SK-MEL-5 (cell line): Measurements from ENCODE around the gene CCL11. TPM values are rescaled to one million over a fixed set of nuclear protein-coding genes. Genes with fewer than 3 reads are reported as not detected.

Experiments used
- DNase-seq: peaks from one replicate; pipeline ENCODE4 v3.0.0-alpha.2; 2016; ENCODE audit warnings: low read depth, low spot score
- in situ Hi-C: cut with HindIII; loops from 2 replicates; pipeline ENCODE4 v1.10.0; 2016; ENCODE audit warnings: low sequenced_read_pairs, high pct_unique_total_duplicates, low pct_unique_long_range_greater_than_20kb
- polyA plus RNA-seq, 2 experiments: library from polyadenylated mRNA; depleted of rRNA; stranded (reverse); fragments of >200 nt; gene quantifications; 2 replicates each; pipeline ENCODE4 v1.2.3, GENCODE V29; 2015
- total RNA-seq: library from RNA; depleted of rRNA; stranded (reverse); fragments of >200 nt; shearing (Covaris generic); gene quantifications from 2 replicates; pipeline ENCODE4 v1.2.3, GENCODE V29; 2014; rRNA removed

Gene CCL11
- total RNA-seq: not detected in 2 replicates
- not detected in 2 replicates for polyA plus RNA-seq (2015; cell fraction: cytosol; rRNA removed)
- not detected in 2 replicates for polyA plus RNA-seq (2015; cell fraction: nucleus; rRNA removed)

GRCh38 chr17:34285286-34285792 is at the start of gene CCL11:
TSS of gene CCL11 (plus strand) at chr17:34285742. CDS start at chr17:34285809, 67 bp downstream.
- DNase-seq: no peak
- in situ Hi-C loops: no loop called here

GRCh38 chr17:34236281-34236892 is 49.2 kb upstream of the CCL11 start:
- DNase-seq: no peak
- in situ Hi-C loops: no loop called here

DNA sequence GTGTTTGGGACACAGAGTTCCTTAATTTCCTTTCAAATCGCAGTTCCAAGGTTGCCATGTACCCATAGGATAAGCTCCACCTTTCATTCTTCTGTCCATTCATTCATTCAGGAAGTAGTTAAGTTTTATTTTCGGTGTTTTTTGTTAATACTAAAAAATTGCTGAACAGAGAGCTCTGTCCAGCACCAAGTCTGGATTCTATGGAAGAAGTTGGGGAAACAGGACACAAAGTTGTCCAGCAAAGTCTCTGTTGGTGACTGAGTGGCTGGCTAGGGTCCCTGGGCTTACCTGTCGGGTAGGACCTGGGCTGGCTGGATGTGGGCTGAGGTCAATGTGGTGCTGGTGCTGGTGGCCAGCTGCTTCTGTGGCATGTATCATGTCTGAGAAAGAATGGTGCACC is 48.1 kb upstream of the CCL11 start:
- in situ Hi-C loops: no loop called here
- no peak for DNase-seq

GRCh38 chr17:34241062-34241461 is 44.5 kb upstream of the CCL11 start:
- DNase-seq: no peak
- in situ Hi-C loops: no loop called here

DNA sequence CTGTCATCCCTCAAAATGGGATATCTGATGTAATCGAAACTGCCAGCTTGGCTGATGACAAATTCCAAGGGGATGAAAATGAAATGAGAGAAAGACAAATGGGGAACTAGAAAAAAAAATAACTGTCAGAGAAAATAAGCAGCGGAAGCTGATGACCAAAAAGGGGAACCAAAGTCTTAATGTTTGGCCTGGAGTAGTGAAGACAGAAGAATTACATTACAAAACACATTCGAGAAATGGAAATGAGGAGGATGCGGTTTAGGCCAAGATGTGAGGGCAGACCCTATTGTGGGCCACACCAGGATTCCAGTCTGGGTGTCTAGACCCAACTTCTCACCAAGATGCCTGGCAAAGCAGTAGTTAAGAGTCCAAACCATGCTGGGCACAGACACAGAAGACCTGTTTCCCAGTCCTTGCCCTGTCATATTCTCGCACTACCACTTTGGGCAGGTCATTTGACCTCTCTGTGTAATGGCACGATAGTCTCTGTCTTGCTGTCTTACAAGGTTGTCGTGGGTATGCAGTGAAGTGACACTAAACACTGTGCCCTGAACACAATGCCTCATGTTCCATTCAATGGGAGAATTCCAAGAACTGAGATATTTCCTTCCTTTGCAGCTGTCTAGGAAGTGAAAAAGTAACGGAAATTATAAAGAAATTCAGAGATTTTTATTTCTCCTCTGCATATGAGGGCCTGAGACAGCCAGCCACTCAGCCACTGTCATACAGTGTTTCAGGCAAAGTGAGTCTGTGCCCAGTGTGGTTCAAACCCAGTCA is 42.8 kb upstream of the CCL11 start:
- in situ Hi-C loops: no loop called here
- DNase-seq: no peak

DNA sequence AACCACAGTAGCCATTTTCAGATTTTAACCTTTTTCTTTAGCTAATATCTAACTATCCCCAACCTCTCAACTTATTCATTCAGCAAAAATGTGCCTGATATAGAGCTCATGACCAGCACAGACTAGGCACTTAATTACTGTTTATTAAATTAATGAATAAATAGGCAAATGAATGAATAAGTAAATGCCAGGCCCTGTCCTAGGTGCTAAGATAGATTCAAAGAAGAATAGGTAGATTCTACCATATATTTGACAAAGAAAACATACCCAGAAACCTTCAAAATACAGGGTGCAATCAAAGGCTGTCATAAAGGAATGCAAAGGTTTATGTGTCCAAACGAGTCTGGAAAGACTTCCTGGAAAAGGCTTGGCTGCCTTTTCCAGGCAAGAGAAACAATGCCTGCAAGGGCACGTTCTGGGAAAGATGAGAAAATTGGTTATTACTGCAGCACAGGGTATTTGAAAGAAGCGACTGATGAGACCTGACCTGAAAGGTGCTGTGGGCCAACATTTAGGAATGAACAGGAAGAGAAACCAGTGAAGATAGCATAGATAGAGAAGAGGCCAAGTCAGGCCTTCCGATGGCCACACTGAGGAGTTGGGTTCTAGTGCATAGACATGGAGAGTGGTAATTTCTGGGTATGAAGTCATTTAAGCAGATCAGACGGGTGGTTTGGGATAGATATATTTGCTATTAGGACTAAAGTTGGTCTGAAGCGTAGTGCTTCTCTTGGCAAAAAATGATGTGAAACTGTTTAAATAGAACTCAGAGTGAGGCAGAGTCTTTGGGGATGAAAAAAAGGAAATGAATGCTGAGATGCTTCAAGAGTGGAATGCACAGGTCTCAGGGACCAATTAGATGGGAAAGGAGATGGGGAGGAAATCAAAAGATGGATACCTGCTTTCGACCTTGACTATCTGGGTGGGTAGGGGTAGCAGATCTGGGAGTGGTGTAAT is 41.9 kb upstream of the CCL11 start:
- in situ Hi-C loops: no loop called here
- no peak for DNase-seq

DNA sequence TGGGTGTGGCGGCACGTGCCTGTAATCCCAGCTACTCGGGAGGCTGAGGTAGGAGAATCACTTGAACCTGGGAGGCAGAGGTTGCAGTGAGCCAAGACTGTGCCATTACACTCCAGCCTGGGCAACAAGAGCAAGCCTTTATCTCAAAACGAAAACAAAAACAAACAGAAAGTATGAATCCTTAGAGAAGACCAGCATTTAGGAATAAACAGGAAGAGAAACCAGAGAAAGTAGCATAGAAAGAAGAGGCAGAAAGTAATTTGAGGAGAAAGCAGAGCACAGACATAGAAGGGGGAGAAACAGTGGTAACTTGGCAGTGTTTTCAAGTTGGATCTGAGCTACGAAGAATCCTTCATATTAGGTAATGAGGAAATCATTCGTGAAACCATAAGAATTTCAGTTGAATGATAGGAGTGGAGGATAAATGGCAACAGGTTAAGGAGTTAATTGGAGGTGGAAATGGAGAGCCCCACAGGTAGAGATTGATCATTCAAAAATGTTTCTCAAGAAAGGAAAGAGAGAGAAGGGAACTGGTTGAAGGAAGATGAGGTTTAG is 40.1 kb upstream of the CCL11 start:
- DNase-seq: no peak

GRCh38 chr17:34246446-34246845 is 39.1 kb upstream of the CCL11 start:
- in situ Hi-C loops: no loop called here
- DNase-seq: no peak

More for the DNA sequence above, 40.1 kb upstream of the CCL11 start:
- in situ Hi-C loops: no loop called here

DNA sequence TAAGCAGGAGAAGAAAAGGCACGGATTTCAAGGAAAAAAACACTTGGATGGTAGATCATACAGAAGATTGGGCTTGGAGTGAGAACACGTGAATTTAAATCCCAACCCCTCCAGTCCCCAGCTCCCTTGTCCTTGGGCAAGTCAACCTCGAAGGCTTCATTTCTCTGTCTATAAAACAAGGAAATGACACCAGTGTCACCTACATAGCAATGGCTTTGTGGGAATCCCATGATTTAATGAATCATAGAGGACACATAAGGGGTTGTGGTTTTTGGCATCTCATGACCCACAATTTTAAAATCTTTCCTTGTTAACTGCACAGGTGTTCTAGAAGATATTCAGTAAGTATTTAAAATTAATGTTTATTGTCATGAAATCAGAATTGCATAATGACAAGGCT is 38.7 kb upstream of the CCL11 start:
- in situ Hi-C loops: no loop called here
- no peak for DNase-seq

- no peak for DNase-seq
- in situ Hi-C loops: no loop called here
Measured at GRCh38 chr17:34248511-34249024, 37.0 kb upstream of the CCL11 start.

DNA sequence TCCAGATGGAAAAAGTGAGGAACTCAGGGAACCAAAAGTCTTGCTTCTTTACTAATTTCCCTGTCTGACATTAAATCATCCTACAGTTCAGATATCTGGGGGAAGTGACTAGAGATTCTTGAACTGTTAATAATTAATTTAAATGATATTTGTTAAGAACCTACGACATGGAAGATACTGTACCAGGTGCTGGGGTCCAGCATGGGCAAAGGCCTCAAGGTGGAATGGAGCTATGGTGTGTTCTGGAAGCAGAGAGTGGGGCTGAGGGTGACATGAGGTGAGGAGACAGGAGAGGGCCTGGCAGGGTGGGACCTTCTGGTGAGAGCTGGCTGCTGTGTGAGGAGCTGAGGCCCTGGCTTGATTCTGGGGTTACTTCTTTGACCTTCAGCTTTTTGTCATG is 36.5 kb upstream of the CCL11 start:
- DNase-seq: no peak
- in situ Hi-C loops: no loop called here

DNA sequence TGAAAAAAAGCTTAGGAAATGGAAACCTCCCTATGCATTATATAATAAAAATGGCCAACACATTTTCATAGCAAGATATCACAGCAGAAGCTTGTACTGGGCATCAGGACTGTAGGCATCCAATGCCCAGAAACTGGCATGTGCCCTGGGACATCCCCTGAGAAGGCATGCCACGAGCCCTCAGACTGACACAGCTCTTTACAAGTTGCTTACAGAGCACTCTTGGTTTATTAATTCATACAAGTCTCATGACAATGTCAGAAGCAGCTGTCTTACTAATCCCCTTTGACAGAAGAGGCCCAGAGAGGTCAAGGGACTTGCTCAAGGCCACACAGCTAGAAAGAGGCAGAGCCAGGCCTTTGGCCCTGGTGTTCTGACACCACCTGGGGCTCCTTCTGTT is 36.1 kb upstream of the CCL11 start:
- in situ Hi-C loops: no loop called here
- DNase-seq: no peak

GRCh38 chr17:34251186-34251585 is 34.4 kb upstream of the CCL11 start:
- in situ Hi-C loops: no loop called here
- no peak for DNase-seq

DNA sequence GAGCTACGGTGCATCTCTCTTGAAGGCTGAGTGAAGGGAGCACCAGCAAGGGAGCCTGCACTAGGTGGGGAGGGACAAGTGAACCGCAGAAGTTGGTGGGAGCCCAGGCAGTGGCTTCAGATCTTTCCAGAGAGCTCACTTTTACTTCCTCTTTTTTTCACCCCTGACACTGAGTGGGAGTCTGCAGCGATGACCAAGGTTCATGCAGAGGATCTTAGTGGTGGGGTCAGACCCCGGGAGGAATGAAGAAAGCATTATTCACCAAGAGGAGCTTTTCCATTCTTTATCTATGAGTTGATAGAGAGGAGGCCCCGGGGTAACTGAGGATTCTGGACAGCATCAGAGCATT is 33.5 kb upstream of the CCL11 start:
- in situ Hi-C loops: no loop called here
- DNase-seq: no peak

GRCh38 chr17:34252444-34253138 is 33.0 kb upstream of the CCL11 start:
- DNase-seq: peak; percentile 8
- in situ Hi-C loops: no loop called here

DNA sequence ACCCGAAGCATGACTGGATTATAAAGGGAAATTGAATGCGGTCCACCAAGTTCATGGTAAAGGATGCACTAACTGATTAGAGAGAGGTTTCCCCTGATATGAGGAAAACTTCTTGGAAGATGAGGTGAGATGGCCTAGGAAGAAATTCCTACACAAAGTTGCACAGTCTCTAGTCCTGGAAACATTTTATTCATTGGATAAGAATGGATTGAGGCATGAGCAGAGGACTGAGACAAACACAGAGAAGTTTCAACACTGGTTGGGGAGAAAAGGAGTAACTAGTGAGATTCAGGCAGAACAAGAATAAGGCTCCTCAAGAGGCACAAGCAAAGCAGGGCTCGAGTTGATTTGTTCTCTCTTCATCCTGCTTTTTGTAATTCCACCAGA is 32.4 kb upstream of the CCL11 start:
- DNase-seq: no peak
- in situ Hi-C loops: no loop called here

GRCh38 chr17:34254146-34254545 is 31.4 kb upstream of the CCL11 start:
- no peak for DNase-seq
- in situ Hi-C loops: no loop called here
